Parathyroid adenoma (tissue), 2 donors: Measurements from ENCODE around the gene ANO9.

Experiments used
- H2AFZ ChIP-seq: fragments of 300-600 bp; sonication (generic); one replicate; pipeline ENCODE4 v1.7.0; 2017; ENCODE audit warnings: antibody characterized with exemption, mild to moderate bottlenecking
- H3K27ac ChIP-seq: fragments of 300-600 bp; sonication (generic); one replicate; pipeline ENCODE4 v1.7.0; 2017
- H3K27me3 ChIP-seq: fragments of 300-600 bp; sonication (generic); one replicate; pipeline ENCODE4 v1.7.0; 2017; ENCODE audit warnings: low read length; ENCODE audit not compliant: control insufficient read depth, insufficient read depth
- H3K36me3 ChIP-seq: fragments of 300-600 bp; sonication (generic); one replicate; pipeline ENCODE4 v1.7.0; 2017; ENCODE audit warnings: low read length; ENCODE audit not compliant: control insufficient read depth, insufficient read depth
- H3K4me1 ChIP-seq: fragments of 300-600 bp; sonication (generic); one replicate; pipeline ENCODE4 v1.7.0; 2017; ENCODE audit warnings: control low read depth
- H3K4me2 ChIP-seq: fragments of 300-600 bp; sonication (generic); one replicate; pipeline ENCODE4 v1.7.0; 2017; ENCODE audit warnings: low read length
- H3K4me3 ChIP-seq: fragments of 300-600 bp; sonication (generic); one replicate; pipeline ENCODE4 v1.7.0; 2017; ENCODE audit warnings: low read depth, low read length
- H3K79me2 ChIP-seq: fragments of 300-600 bp; sonication (generic); one replicate; pipeline ENCODE4 v1.7.0; 2017; ENCODE audit warnings: control low read depth
- H3K9ac ChIP-seq: fragments of 300-600 bp; sonication (generic); one replicate; pipeline ENCODE4 v1.7.0; 2017; ENCODE audit warnings: mild to moderate bottlenecking
- H3K9me3 ChIP-seq: fragments of 300-600 bp; sonication (generic); one replicate; pipeline ENCODE4 v1.7.0; 2017; ENCODE audit warnings: low read length; ENCODE audit not compliant: control insufficient read depth
- TF ChIP-seq, protein P1 (sequence below): fragments of 300-600 bp; sonication (generic); IDR thresholded peaks from one replicate; pipeline ENCODE4 v1.7.0; 2017; ENCODE audit warnings: antibody characterized with exemption, mild to moderate bottlenecking
- donor health status: primary hyperparathyroidism.

ANO9 gene

DNA sequence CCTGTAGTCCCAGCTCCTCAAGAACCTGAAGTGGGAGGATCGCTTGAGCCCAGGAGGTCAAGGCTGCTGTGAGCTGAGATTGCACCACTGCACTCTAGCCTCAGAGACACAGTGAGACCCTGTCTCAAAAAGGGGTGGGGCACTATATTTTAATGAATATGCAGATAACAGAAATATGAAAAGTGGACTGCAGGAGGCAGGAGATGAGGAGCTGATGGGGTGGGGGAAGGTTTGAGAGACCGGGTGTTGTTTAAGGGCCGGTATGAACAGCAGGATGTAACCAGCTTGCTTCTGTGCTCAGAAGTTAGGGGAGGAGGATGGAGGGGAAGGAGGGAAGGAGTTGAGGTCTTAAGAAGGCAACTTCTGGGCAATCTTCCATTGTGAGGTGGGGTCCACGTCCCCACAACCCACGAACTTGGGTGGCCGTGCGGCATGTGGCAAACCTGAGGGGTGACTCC lies 73.8 kb downstream of the ANO9 start:
- Histone ChIP-seq H2AFZ (peak overlapping the region; percentile 51), H3K27ac (no peak overlapping the region), H3K79me2 (no peaks in the 10 kb centered on the region), H3K9ac (no peak overlapping the region), H3K27me3 (no peaks in the 10 kb centered on the region), H3K4me3 (no peak overlapping the region), H3K9me3 (no peaks in the 10 kb centered on the region), H3K36me3 (no peaks in the 10 kb centered on the region), H3K4me2 (no peak overlapping the region), H3K4me1 (no peaks in the 10 kb centered on the region)
- TF ChIP-seq, protein P1, sequence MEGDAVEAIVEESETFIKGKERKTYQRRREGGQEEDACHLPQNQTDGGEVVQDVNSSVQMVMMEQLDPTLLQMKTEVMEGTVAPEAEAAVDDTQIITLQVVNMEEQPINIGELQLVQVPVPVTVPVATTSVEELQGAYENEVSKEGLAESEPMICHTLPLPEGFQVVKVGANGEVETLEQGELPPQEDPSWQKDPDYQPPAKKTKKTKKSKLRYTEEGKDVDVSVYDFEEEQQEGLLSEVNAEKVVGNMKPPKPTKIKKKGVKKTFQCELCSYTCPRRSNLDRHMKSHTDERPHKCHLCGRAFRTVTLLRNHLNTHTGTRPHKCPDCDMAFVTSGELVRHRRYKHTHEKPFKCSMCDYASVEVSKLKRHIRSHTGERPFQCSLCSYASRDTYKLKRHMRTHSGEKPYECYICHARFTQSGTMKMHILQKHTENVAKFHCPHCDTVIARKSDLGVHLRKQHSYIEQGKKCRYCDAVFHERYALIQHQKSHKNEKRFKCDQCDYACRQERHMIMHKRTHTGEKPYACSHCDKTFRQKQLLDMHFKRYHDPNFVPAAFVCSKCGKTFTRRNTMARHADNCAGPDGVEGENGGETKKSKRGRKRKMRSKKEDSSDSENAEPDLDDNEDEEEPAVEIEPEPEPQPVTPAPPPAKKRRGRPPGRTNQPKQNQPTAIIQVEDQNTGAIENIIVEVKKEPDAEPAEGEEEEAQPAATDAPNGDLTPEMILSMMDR = no peak
